Panc1 (cell line): Measurements from ENCODE around the gene MAML3. TPM values are rescaled to one million over a fixed set of nuclear protein-coding genes. Genes with fewer than 3 reads are reported as not detected.

Experiments
- ATAC-seq: fragments of 200-7000 bp; cut with Tn5 transposase; 2 replicates; pipeline ENCODE4 v1.9.1; 2020; ENCODE audit warnings: mild to moderate bottlenecking, moderate library complexity
- BruUV-seq: library from RNA; stranded (reverse); fragments of 400-500 nt; replicated peaks from 2 replicates; lab custom pipeline; 2021; lab: Mats Ljungman, UMichigan
- CTCF ChIA-PET: fragments of 300-600 bp; sonication (Branson Sonifier 250); formaldehyde crosslinking; loops from one replicate; lab custom pipeline; 2022; ENCODE audit warnings: antibody characterized with exemption; lab: Charles Lee
- POLR2A ChIA-PET: fragments of 300-600 bp; sonication (Branson Sonifier 250); formaldehyde crosslinking; loops from one replicate; lab custom pipeline; 2022; ENCODE audit warnings: antibody characterized with exemption; lab: Charles Lee
- DNase-seq: peaks from one replicate; pipeline ENCODE4 v3.0.0-alpha.2; 2010; ENCODE audit warnings: low read depth, low spot score
- H3K27ac ChIP-seq: 2 replicates; pipeline ENCODE4 v1.5.1; 2011; ENCODE audit warnings: mild to moderate bottlenecking, low read length, inconsistent platforms
- H3K27me3 ChIP-seq: fragments of 200-500 bp; sonication (Bioruptor generic); 2 replicates; pipeline ENCODE4 v1.6.0; 2014; ENCODE audit warnings: low read length, inconsistent platforms; ENCODE audit not compliant: control insufficient read depth, insufficient read depth
- H3K36me3 ChIP-seq: fragments of 200-500 bp; sonication (Bioruptor generic); 2 replicates; pipeline ENCODE4 v1.5.1; 2014; ENCODE audit warnings: inconsistent platforms, mild to moderate bottlenecking, low read length, moderate library complexity; ENCODE audit not compliant: control insufficient read depth, insufficient read depth
- H3K4me1 ChIP-seq: 2 replicates; pipeline ENCODE4 v1.5.1; 2011; ENCODE audit warnings: inconsistent platforms, mild to moderate bottlenecking, low read length, moderate library complexity; ENCODE audit not compliant: control insufficient read depth, insufficient read depth
- H3K4me3 ChIP-seq, 2 experiments: 2 replicates each; pipeline ENCODE4 v1.5.1; 2011 to 2012; ENCODE audit warnings: low read depth in 2 of 2, low read length in 2 of 2, mild to moderate bottlenecking in 2 of 2, inconsistent platforms in 1 of 2, moderate library complexity in 1 of 2
- H3K9me3 ChIP-seq: fragments of 200-500 bp; sonication (Bioruptor generic); 2 replicates; pipeline ENCODE4 v1.5.1; 2014; ENCODE audit warnings: low read depth, mild to moderate bottlenecking, inconsistent platforms, low read length, moderate library complexity; ENCODE audit not compliant: control insufficient read depth, insufficient read depth
- POLR2AphosphoS5 ChIP-seq: IDR thresholded peaks from 2 replicates; pipeline ENCODE4 v1.6.1; 2012; ENCODE audit warnings: mild to moderate bottlenecking, low read depth, low read length, moderate library complexity
- SIN3A ChIP-seq: IDR thresholded peaks from 2 replicates; pipeline ENCODE4 v1.6.1; 2012; ENCODE audit warnings: low read depth, mild to moderate bottlenecking, low read length, moderate library complexity, borderline replicate concordance; ENCODE audit not compliant: insufficient read depth
- TCF7L2 ChIP-seq: IDR thresholded peaks from 2 replicates; pipeline ENCODE4 v1.6.1; 2011; ENCODE audit warnings: mild to moderate bottlenecking, low read depth, low read length, inconsistent platforms
- in situ Hi-C: cut with HindIII; loops from 2 replicates; pipeline ENCODE4 v1.10.0; 2016; ENCODE audit warnings: low sequenced_read_pairs, low pct_unique_long_range_greater_than_20kb
- intact Hi-C: fragments of 100-400 bp; cut with micrococcal nuclease; formaldehyde crosslinking; loops from one replicate; pipeline ENCODE4 v1.10.0; 2022; ENCODE audit not compliant: unreplicated experiment
- total RNA-seq: library from RNA; stranded (reverse); gene quantifications from one replicate; pipeline ENCODE4 v1.2.1, GENCODE V29; 2021; ENCODE audit not compliant: unreplicated experiment
- TF ChIP-seq, protein P1 (sequence below): fragments of 450-650 bp; IDR thresholded peaks from 2 replicates; pipeline ENCODE4 v1.5.1; 2017; ENCODE audit warnings: mild to moderate bottlenecking
- TF ChIP-seq, protein P2 (sequence below), 2 experiments: IDR thresholded peaks; 2 replicates each; pipeline ENCODE4 v1.6.1; 2011 to 2012; ENCODE audit warnings: low read depth in 2 of 2, control low read depth in 1 of 2, low read length in 1 of 2, mild to moderate bottlenecking in 1 of 2, moderate library complexity in 1 of 2; ENCODE audit not compliant: insufficient read depth in 1 of 2

MAML3 gene
- total RNA-seq, 1 experiment from 2014 or later: 7.7 TPM

DNA sequence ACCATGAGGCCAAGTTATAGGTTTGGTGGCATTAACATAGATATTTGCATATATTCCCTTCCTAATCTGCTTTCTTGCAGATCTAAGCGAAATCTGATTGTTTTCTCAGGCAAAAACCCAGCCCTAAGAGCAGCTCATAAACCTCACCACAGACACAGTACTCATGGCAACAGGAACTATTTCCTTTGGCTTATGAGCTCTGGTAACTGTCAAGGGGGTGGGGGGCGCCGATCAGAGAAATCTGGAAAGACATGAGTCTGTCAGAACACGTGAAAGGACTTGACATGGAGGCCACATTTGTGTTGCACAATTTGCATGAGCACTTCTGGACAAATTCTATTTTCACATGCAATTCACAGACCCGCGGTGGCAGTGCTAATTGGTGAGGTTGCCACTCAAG lies 404.6 kb downstream of the MAML3 start:
- no peaks in the 10 kb centered on the region for H3K9me3 ChIP-seq
- H3K4me1 ChIP-seq: peaks cover 1% of the 10 kb centered on the region; the same call in 1 of the 2 replicates
- ATAC-seq (no peak), DNase-seq (no peak)
- no TSS peak for BruUV-seq
- ChIA-PET CTCF (interaction anchor here (0.5 to 0.6 kb wide), 2 partner anchors 51 to 111 kb away, joined by 3 to 4 read pairs; no protein-coding TSS in a partner anchor), POLR2A (no interaction called here)
- in situ Hi-C loops (no loop called here), intact Hi-C loops (no loop called here)
- no peak overlapping the region for H3K4me3 ChIP-seq
- no peaks in the 10 kb centered on the region for H3K27me3 ChIP-seq
- TF ChIP-seq, protein P1, sequence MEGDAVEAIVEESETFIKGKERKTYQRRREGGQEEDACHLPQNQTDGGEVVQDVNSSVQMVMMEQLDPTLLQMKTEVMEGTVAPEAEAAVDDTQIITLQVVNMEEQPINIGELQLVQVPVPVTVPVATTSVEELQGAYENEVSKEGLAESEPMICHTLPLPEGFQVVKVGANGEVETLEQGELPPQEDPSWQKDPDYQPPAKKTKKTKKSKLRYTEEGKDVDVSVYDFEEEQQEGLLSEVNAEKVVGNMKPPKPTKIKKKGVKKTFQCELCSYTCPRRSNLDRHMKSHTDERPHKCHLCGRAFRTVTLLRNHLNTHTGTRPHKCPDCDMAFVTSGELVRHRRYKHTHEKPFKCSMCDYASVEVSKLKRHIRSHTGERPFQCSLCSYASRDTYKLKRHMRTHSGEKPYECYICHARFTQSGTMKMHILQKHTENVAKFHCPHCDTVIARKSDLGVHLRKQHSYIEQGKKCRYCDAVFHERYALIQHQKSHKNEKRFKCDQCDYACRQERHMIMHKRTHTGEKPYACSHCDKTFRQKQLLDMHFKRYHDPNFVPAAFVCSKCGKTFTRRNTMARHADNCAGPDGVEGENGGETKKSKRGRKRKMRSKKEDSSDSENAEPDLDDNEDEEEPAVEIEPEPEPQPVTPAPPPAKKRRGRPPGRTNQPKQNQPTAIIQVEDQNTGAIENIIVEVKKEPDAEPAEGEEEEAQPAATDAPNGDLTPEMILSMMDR: no peak
- TF ChIP-seq TCF7L2 (no peak), SIN3A (no peak), POLR2AphosphoS5 (no peak)
- TF ChIP-seq, protein P2, sequence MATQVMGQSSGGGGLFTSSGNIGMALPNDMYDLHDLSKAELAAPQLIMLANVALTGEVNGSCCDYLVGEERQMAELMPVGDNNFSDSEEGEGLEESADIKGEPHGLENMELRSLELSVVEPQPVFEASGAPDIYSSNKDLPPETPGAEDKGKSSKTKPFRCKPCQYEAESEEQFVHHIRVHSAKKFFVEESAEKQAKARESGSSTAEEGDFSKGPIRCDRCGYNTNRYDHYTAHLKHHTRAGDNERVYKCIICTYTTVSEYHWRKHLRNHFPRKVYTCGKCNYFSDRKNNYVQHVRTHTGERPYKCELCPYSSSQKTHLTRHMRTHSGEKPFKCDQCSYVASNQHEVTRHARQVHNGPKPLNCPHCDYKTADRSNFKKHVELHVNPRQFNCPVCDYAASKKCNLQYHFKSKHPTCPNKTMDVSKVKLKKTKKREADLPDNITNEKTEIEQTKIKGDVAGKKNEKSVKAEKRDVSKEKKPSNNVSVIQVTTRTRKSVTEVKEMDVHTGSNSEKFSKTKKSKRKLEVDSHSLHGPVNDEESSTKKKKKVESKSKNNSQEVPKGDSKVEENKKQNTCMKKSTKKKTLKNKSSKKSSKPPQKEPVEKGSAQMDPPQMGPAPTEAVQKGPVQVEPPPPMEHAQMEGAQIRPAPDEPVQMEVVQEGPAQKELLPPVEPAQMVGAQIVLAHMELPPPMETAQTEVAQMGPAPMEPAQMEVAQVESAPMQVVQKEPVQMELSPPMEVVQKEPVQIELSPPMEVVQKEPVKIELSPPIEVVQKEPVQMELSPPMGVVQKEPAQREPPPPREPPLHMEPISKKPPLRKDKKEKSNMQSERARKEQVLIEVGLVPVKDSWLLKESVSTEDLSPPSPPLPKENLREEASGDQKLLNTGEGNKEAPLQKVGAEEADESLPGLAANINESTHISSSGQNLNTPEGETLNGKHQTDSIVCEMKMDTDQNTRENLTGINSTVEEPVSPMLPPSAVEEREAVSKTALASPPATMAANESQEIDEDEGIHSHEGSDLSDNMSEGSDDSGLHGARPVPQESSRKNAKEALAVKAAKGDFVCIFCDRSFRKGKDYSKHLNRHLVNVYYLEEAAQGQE (IDR thresholded peaks at IDR 0.05; ENCODE audit: insufficient read depth in 1 of 2, low read depth in 2 of 2, low read length in 1 of 2): no peak
- no peak overlapping the region for H3K27ac ChIP-seq
- H3K36me3 ChIP-seq: no peaks in the 10 kb centered on the region

DNA sequence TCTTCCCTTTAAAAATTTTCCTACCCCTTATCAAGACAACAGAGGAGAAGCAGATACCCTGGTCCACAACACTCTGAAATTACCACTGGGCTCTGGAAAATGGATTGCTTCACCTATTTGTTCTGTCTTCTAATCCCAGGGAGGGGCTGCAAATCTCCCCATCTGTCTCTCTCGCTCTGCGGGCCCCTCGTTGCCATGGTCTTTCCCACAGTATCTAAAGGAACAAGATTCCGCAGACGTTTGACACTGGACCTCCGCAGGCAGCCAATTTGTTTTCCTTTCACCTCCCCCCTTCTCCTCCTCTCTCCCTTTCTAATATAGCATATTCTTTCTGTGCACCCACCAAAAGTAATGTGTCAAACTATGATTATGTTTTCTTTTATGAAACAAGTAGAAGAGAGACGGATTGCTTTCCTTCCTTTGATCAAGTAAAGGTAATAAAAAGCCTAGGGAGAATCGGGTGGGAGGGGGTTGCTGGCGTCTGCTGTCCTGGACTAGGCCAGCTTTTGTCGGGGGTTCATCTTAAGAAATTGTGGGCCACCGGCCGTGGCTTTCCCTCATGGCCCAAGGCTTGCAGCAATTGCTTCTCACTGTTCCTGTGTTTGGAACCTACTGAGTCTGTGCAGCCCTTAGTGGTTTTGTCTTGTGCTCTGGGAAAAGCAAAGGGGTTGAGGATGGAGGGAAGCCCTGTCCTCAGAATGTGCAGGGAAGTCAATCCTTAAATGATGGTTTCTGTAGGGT lies 407.4 kb downstream of the MAML3 start:
- intact Hi-C loops (no loop called here), in situ Hi-C loops (no loop called here)
- ATAC-seq: no peak
- H3K27me3 ChIP-seq: no peaks in the 10 kb centered on the region
- no peak overlapping the region for H3K27ac ChIP-seq
- BruUV-seq: no TSS peak
- POLR2A ChIA-PET: no interaction called here
- H3K36me3 ChIP-seq: no peaks in the 10 kb centered on the region
- peaks cover 5% of the 10 kb centered on the region; the same call in 1 of the 2 replicates for H3K4me1 ChIP-seq
- no peaks in the 10 kb centered on the region for H3K9me3 ChIP-seq
- TF ChIP-seq, protein P2 (IDR thresholded peaks at IDR 0.05; ENCODE audit: insufficient read depth in 1 of 2, low read depth in 2 of 2, low read length in 1 of 2): no peak
- TF ChIP-seq, protein P1: no peak
- no peak for TF ChIP-seq TCF7L2
- DNase-seq: no peak
- no peak overlapping the region for H3K4me3 ChIP-seq
- CTCF ChIA-PET: no interaction called here
